ENCODE data around the gene LRRN2. TPM values are rescaled to one million over a fixed set of nuclear protein-coding genes. Genes with fewer than 3 reads are reported as not detected.

Gene LRRN2
- total and polyA plus RNA-seq, 2 of the 8 experiments (the other 6 are each of a cell fraction or from before 2014, with no cell fraction given): 1.8 to 2.3 TPM

DNA sequence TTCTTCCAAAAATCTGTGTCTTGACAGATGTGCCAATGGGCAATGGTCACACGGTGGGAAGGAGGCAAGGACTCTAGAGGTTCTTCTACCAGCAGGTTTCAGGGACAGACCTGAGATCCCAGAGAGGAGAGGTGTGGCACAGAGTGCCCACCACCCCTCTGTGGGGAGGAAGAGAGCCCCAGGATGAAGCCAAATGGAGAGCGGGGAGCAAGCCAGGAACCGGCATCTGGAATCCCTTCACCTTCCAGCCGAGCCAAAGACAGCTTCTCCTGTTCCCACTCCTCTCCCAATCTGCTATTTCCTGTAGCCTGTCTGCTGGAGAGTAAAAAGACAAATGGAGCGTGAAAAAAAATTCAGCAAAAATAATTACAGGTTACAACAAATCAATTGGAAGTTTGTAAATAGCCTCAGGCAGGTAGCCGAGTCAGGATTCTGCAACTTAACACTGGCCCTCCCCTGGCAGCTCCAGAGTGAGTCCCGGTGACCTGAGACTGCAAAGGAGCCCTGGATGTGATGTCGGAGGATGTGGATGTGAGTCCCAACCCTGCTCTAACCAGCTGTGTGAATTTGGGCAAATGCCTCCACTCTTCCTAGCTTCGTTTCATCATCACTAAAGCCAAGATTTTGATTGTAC is 45.4 kb upstream of the LRRN2 start:
- Histone ChIP-seq H3K23me2 (ENCODE audit: low read depth, low read length) (no peaks in the 10 kb centered on the region), H2BK12ac (ENCODE audit: low read depth, low read length) (no peak overlapping the region), H3K9ac (replicated peaks in 1 of 4; ENCODE audit: extremely low read depth in 1 of 4, low read depth in 3 of 4, low read length in 3 of 4) (no peak overlapping the region), H3K4me1 (replicated peaks in 1 of 4; ENCODE audit: control insufficient read depth in 3 of 4, insufficient read depth in 4 of 4, low read length in 3 of 4) (peaks cover 0 to 6% (median 2%) of the 10 kb centered on the region in 4 experiments; a peak in 3 of 7 replicates), H4K8ac (ENCODE audit: extremely low read depth, insufficient read depth, low read length) (no peak overlapping the region), H3K23ac (ENCODE audit: insufficient read length) (no peak overlapping the region), H3K4ac (replicated peaks; ENCODE audit: insufficient read length, low read depth, low read length) (no peak overlapping the region), H2BK5ac (ENCODE audit: low read depth, low read length) (no peak overlapping the region), H2AK5ac (ENCODE audit: low read depth, low read length) (no peak overlapping the region), H4K91ac (replicated peaks; ENCODE audit: insufficient read length, low read length) (no peak overlapping the region), H3K27ac (ENCODE audit: low read depth, low read length) (no peak overlapping the region), H4K20me1 (replicated peaks in 1 of 2; ENCODE audit: control insufficient read depth in 1 of 2, insufficient read depth in 2 of 2, low read length in 2 of 2) (no peaks in the 10 kb centered on the region), H3K4me2 (ENCODE audit: insufficient read depth in 1 of 2, low read depth in 2 of 2, low read length in 2 of 2) (no peak overlapping the region), H2BK20ac (ENCODE audit: low read length) (no peak overlapping the region), H3K79me2 (ENCODE audit: control insufficient read depth in 1 of 2, insufficient read depth in 2 of 2, low read length in 2 of 2) (no peaks in the 10 kb centered on the region), H3K14ac (ENCODE audit: insufficient read length) (no peak overlapping the region), H2BK15ac (ENCODE audit: low read length) (no peak overlapping the region), H2BK120ac (replicated peaks; ENCODE audit: low read depth, low read length) (no peak overlapping the region), H3K56ac (replicated peaks; ENCODE audit: insufficient read length, low read depth, low read length) (no peak overlapping the region), H3K18ac (ENCODE audit: extremely low read depth, low read length) (no peak overlapping the region), H3K79me1 (ENCODE audit: low read depth, low read length) (no peaks in the 10 kb centered on the region), H3K9me3 (ENCODE audit: insufficient read depth in 2 of 2, low read depth in 1 of 2, low read length in 1 of 2) (no peaks in the 10 kb centered on the region), H2AFZ (ENCODE audit: low read length) (no peak overlapping the region), H4K5ac (ENCODE audit: insufficient read length, low read depth, low read length) (no peak overlapping the region), H3K36me3 (ENCODE audit: control insufficient read depth in 2 of 4, insufficient read depth in 4 of 4, low read length in 3 of 4) (no peaks in the 10 kb centered on the region), H3K27me3 (replicated peaks in 1 of 4; ENCODE audit: control insufficient read depth in 3 of 4, extremely low read depth in 1 of 4, insufficient read depth in 3 of 4, low read length in 3 of 4) (no peaks in the 10 kb centered on the region; a peak in 1 of 7 replicates), H3K4me3 (ENCODE audit: extremely low read depth in 1 of 4, insufficient read depth in 2 of 4, low read depth in 3 of 4, low read length in 4 of 4) (no peak overlapping the region)
- POLR2A ChIA-PET (ENCODE audit: partially characterized antibody): no interaction called here
- no peak for TF ChIP-seq BRCA1 (IDR thresholded peaks at IDR 0.05; ENCODE audit: low read depth, low read length)
- TF ChIP-seq SIN3A (conservative IDR thresholded peaks at IDR 0.05 in 1 of 2, IDR thresholded peaks at IDR 0.05 in 1 of 2; ENCODE audit: low read depth in 1 of 2, low read length in 2 of 2): no peak
- no peak for TF ChIP-seq KDM5A (IDR thresholded peaks at IDR 0.05; ENCODE audit: low read length)
- no peak for TF ChIP-seq HDAC6 (IDR thresholded peaks at IDR 0.05; ENCODE audit: low read depth, low read length)
- no peak for TF ChIP-seq EP300 (IDR thresholded peaks at IDR 0.05; ENCODE audit: borderline replicate concordance in 1 of 2, low read depth in 2 of 2, low read length in 2 of 2)
- no peak for TF ChIP-seq PHF8 (conservative IDR thresholded peaks at IDR 0.05; ENCODE audit: low read depth, low read length)
- TF ChIP-seq JUND (IDR thresholded peaks at IDR 0.05; ENCODE audit: low read length): no peak
- TF ChIP-seq YY1 (IDR thresholded peaks at IDR 0.05; ENCODE audit: low read depth, low read length): no peak
- peak in 1 of 2 experiments; percentile 41 for DNase-seq (ENCODE audit: low read depth in 1 of 2, low spot score in 2 of 2)
- no peak for FAIRE-seq
- WGBS, 2 experiments (ENCODE audit: extremely low coverage in 1 of 2, insufficient coverage in 1 of 2, insufficient read length in 1 of 2, insufficient replicate concordance in 2 of 2, low coverage in 1 of 2, low lambda C conversion rate in 2 of 2, missing lambda C conversion rate in 1 of 2): 81% methylated on average over 9 of the region's 9 CpGs; no CpG with 5 or more reads in 1 of the 2 experiments
- CTCF ChIA-PET (ENCODE audit: partially characterized antibody): interaction anchor here (0.8 to 3.1 kb wide), 8 partner anchors 9 to 258 kb away, joined by 3 to 40 read pairs (median 6); no protein-coding TSS in a partner anchor
